Mesothelial cell of epicardium (in vitro differentiated cells): ENCODE results near the gene KRT10. TPM values are rescaled to one million over a fixed set of nuclear protein-coding genes. Genes with fewer than 3 reads are reported as not detected.

Source experiments
- DNase-seq, 2 experiments: peaks; one replicate each; pipeline ENCODE4 v3.0.0; 2021; ENCODE audit warnings: low spot score in 2 of 2; ENCODE audit not compliant: unreplicated experiment in 2 of 2
- H3K27ac Mint-ChIP-seq: 2 replicates; pipeline ENCODE4 v1.8.0; 2021; ENCODE audit warnings: mixed read lengths
- H3K27me3 Mint-ChIP-seq: 2 replicates; pipeline ENCODE4 v1.8.0; 2021; ENCODE audit warnings: low read depth, mixed read lengths
- H3K36me3 Mint-ChIP-seq: 2 replicates; pipeline ENCODE4 v1.8.0; 2021; ENCODE audit warnings: mixed read lengths
- H3K4me1 Mint-ChIP-seq: 2 replicates; pipeline ENCODE4 v1.8.0; 2021; ENCODE audit warnings: mixed read lengths
- H3K4me3 Mint-ChIP-seq: 2 replicates; pipeline ENCODE4 v1.8.0; 2021; ENCODE audit warnings: mild to moderate bottlenecking, moderate library complexity, mixed read lengths
- H3K9me3 Mint-ChIP-seq: 2 replicates; pipeline ENCODE4 v1.8.0; 2021; ENCODE audit warnings: mixed read lengths
- CTCF ChIP-seq: fragments of 200-600 bp; sonication (generic); IDR thresholded peaks from one replicate; pipeline ENCODE4 v1.5.0; 2021; ENCODE audit warnings: antibody characterized with exemption; ENCODE audit not compliant: unreplicated experiment
- total RNA-seq: library from RNA; stranded (reverse); gene quantifications from 3 replicates; pipeline ENCODE4 v1.2.1, GENCODE V29; 2021

The KRT10 gene
- total RNA-seq, 1 donor from 2014 or later, result 39.5 TPM

GRCh38 chr17:40799859-40800258 lies 22.6 kb downstream of the KRT10 start, which contains the start of gene KRT28:
TSS of gene KRT28 (minus strand) at chr17:40799959. CDS start at chr17:40799893, 66 bp downstream.
- Mint-ChIP-seq H3K4me1 (peaks cover 2% of the 10 kb centered on the region), H3K27me3 (peaks cover 46% of the 10 kb centered on the region), H3K9me3 (no peaks in the 10 kb centered on the region), H3K36me3 (no peaks in the 10 kb centered on the region), H3K27ac (no peak within 1 kb of the TSS), H3K4me3 (no peak within 1 kb of the TSS)
- no peak for DNase-seq
- TF ChIP-seq CTCF, result no peak

- TF ChIP-seq CTCF, result no peak
- H3K36me3 Mint-ChIP-seq, result no peaks in the 10 kb centered on the region
- H3K27ac Mint-ChIP-seq, result no peak overlapping the region
- DNase-seq, result no peak
- no peaks in the 10 kb centered on the region for H3K4me1 Mint-ChIP-seq
- H3K9me3 Mint-ChIP-seq, result no peaks in the 10 kb centered on the region
- H3K27me3 Mint-ChIP-seq, result peaks cover 49% of the 10 kb centered on the region
- no peak overlapping the region for H3K4me3 Mint-ChIP-seq
Measured at GRCh38 chr17:40796846-40797245, 25.6 kb downstream of the KRT10 start.

GRCh38 chr17:40795019-40795667 lies 27.3 kb downstream of the KRT10 start:
- Mint-ChIP-seq H3K27me3 (peaks cover 49% of the 10 kb centered on the region), H3K27ac (no peak overlapping the region)
- no peak for TF ChIP-seq CTCF

GRCh38 chr17:40794466-40794865 lies 27.9 kb downstream of the KRT10 start:
- Mint-ChIP-seq H3K4me1 (peaks cover 2% of the 10 kb centered on the region), H3K36me3 (no peaks in the 10 kb centered on the region), H3K4me3 (no peak overlapping the region), H3K27me3 (peaks cover 46% of the 10 kb centered on the region), H3K27ac (no peak overlapping the region), H3K9me3 (no peaks in the 10 kb centered on the region)
- no peak for DNase-seq
- TF ChIP-seq CTCF, result no peak

More at GRCh38 chr17:40795019-40795667, 27.3 kb downstream of the KRT10 start:
- no peak for DNase-seq
- Mint-ChIP-seq H3K36me3 (no peaks in the 10 kb centered on the region), H3K4me3 (no peak overlapping the region), H3K9me3 (no peaks in the 10 kb centered on the region), H3K4me1 (peaks cover 2% of the 10 kb centered on the region)

GRCh38 chr17:40793832-40794231 lies 28.6 kb downstream of the KRT10 start:
- H3K27me3 Mint-ChIP-seq, result peaks cover 41% of the 10 kb centered on the region
- H3K27ac Mint-ChIP-seq, result no peak overlapping the region
- H3K4me3 Mint-ChIP-seq, result no peak overlapping the region
- peaks cover 2% of the 10 kb centered on the region for H3K4me1 Mint-ChIP-seq
- no peak for TF ChIP-seq CTCF
- no peaks in the 10 kb centered on the region for H3K9me3 Mint-ChIP-seq
- H3K36me3 Mint-ChIP-seq, result no peaks in the 10 kb centered on the region
- DNase-seq, result no peak
